ENCODE data around the gene FARS2.

DNA sequence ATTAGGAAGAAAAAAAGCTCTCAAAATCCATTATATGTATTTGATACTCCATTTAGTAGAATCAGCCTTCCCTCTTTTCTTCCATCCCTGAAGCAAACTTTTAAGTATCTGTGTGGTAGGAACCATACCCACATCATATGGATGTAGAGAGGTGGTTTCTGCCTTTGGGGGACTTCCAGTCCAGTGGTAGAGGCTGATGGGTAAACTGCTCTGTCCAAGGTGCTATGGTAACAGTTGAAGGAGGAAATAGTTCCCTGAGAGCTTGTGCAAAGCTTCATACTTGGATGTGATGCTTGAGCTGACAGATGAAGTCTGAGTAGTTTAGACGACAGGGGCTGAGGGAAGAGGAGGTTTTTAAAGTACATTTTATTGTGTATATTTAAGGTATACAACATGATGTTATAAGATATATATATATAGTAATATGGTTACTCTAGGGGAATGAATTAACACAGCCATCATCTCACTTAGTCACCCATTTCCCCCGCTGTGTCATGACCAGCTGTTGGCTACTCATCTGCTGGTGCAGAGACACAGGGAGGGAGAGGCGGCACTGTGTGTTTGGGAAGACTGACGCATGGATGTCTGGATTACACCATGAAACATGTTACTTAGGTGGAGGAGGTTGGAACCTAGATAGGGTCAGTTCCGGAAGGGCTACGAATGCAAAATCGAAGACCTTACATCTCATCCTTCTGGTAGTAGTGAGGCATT lies 185.2 kb downstream of the FARS2 start:
- TF ChIP-seq ZEB2 (IDR thresholded peaks at IDR 0.05) = no peak
- TF ChIP-seq, protein P1, sequence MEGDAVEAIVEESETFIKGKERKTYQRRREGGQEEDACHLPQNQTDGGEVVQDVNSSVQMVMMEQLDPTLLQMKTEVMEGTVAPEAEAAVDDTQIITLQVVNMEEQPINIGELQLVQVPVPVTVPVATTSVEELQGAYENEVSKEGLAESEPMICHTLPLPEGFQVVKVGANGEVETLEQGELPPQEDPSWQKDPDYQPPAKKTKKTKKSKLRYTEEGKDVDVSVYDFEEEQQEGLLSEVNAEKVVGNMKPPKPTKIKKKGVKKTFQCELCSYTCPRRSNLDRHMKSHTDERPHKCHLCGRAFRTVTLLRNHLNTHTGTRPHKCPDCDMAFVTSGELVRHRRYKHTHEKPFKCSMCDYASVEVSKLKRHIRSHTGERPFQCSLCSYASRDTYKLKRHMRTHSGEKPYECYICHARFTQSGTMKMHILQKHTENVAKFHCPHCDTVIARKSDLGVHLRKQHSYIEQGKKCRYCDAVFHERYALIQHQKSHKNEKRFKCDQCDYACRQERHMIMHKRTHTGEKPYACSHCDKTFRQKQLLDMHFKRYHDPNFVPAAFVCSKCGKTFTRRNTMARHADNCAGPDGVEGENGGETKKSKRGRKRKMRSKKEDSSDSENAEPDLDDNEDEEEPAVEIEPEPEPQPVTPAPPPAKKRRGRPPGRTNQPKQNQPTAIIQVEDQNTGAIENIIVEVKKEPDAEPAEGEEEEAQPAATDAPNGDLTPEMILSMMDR (IDR thresholded peaks at IDR 0.05 in 2 of 3, conservative IDR thresholded peaks at IDR 0.05 in 1 of 3; ENCODE audit: insufficient read depth in 2 of 3, low read depth in 1 of 3, low read length in 3 of 3) = no peak
